Smooth muscle cell (in vitro differentiated cells): ENCODE results near the gene GHRL. TPM values are rescaled to one million over a fixed set of nuclear protein-coding genes. Genes with fewer than 3 reads are reported as not detected.

Experiments
- DNase-seq: peaks from one replicate; lab custom pipeline; 2025; ENCODE audit not compliant: unreplicated experiment; lab: John Stamatoyannopoulos, UW
- H2AFZ ChIP-seq: fragments of 200-600 bp; sonication (generic); 2 replicates; pipeline ENCODE4 v1.6.0; 2016; ENCODE audit warnings: antibody characterized with exemption, low read depth, mild to moderate bottlenecking
- H3F3A ChIP-seq: fragments of 200-600 bp; sonication (generic); 2 replicates; pipeline ENCODE4 v1.6.0; 2017; ENCODE audit warnings: antibody characterized with exemption, low read depth
- H3K27ac ChIP-seq: fragments of 200-600 bp; sonication (generic); 2 replicates; pipeline ENCODE4 v1.5.1; 2016; ENCODE audit warnings: low read depth, mild to moderate bottlenecking
- H3K27me3 ChIP-seq: fragments of 200-600 bp; sonication (generic); 2 replicates; pipeline ENCODE4 v1.6.1; 2016; ENCODE audit warnings: low read depth, mild to moderate bottlenecking
- H3K36me3 ChIP-seq: fragments of 200-600 bp; sonication (generic); 2 replicates; pipeline ENCODE4 v1.5.1; 2016; ENCODE audit warnings: low read depth
- H3K4me1 ChIP-seq: fragments of 200-600 bp; sonication (generic); 2 replicates; pipeline ENCODE4 v1.5.1; 2016; ENCODE audit warnings: low read depth
- H3K4me2 ChIP-seq: fragments of 200-600 bp; sonication (generic); 2 replicates; pipeline ENCODE4 v1.6.0; 2016; ENCODE audit warnings: mild to moderate bottlenecking
- H3K4me3 ChIP-seq: fragments of 200-600 bp; sonication (generic); 2 replicates; pipeline ENCODE4 v1.5.1; 2016; ENCODE audit warnings: mild to moderate bottlenecking
- H3K79me2 ChIP-seq: fragments of 200-600 bp; sonication (generic); 2 replicates; pipeline ENCODE4 v1.6.0; 2016; ENCODE audit warnings: low read depth, mild to moderate bottlenecking
- H3K9ac ChIP-seq: fragments of 200-600 bp; sonication (generic); 2 replicates; pipeline ENCODE4 v1.6.0; 2016; ENCODE audit warnings: low read depth
- H3K9me3 ChIP-seq: fragments of 200-600 bp; sonication (generic); replicated peaks from 2 replicates; pipeline ENCODE4 v1.5.1; 2016; ENCODE audit warnings: low read depth
- H4K20me1 ChIP-seq: fragments of 200-600 bp; sonication (generic); 2 replicates; pipeline ENCODE4 v1.6.0; 2016; ENCODE audit warnings: low read depth
- WGBS: methylation state at CpG from one replicate; pipeline ENCODE4 v1.1.7; 2016; ENCODE audit warnings: low lambda C conversion rate; 5-methylcytosine and 5-hydroxymethylcytosine counted together
- polyA plus RNA-seq: library from polyadenylated mRNA; unstranded; fragments of >200 nt; fragmentation: Nextera tagmentation; extraction: Ambion mirVana; gene quantifications from 2 replicates; pipeline ENCODE4 v1.2.1, GENCODE V29; 2016
- total RNA-seq: library from RNA; depleted of rRNA; stranded (reverse); fragments of >200 nt; gene quantifications from 2 replicates; pipeline ENCODE4 v1.2.3, GENCODE V29; 2014
- TF ChIP-seq, protein P1 (sequence below): fragments of 200-600 bp; sonication (generic); IDR thresholded peaks from 2 replicates; pipeline ENCODE4 v1.5.1; 2017; ENCODE audit warnings: borderline replicate concordance, mild to moderate bottlenecking, antibody characterized with exemption; ENCODE audit not compliant: insufficient read depth, poor library complexity, severe bottlenecking

The GHRL gene, protein sequence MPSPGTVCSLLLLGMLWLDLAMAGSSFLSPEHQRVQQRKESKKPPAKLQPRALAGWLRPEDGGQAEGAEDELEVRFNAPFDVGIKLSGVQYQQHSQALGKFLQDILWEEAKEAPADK
- total RNA-seq, result not detected in 2 replicates
- polyA plus RNA-seq, result 0.45 and 0.76 TPM in 2 replicates

DNA sequence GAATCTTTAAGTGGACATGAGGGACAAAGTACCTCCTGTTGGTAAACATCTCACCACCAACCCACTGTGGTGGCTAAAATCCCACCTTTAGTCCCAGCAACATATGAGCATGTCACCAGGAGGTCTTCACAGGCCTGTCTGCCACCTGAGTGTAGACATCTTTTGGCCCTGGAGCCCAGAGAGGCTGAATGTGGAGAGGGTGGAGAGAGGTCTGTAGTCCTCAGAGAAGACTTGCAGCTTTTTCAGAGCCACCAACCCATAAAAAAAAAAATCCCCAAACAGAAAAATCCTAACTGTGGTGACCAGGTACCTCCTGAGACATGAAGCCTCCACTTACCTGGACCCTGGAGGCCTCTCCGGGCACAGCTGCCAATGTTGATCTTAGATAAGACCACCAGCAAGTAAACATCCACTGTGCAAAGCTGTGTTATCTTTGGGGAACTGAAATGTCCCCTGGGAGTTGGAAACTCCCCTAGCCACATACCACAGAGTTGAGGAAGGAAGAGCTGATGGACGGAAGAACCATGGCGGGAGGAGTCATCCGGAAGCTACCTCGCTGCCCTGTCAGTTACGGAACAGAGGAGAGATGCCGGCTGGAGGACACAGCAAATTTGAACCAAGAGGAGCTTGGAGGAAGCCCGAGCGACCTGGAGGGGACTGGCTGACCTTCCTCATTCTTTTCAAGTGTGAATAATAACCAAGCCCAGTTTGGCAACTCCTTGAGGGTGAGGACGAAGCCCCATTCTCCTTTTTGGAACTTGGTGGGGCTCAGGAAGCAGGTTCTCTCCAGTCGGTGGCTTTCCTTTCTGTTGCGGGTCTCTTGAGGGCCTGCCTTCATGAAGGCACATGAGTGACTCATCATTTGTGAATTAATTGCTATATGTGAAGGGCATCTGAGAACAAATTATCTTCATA is at the start of gene GHRL:
GHRL (minus strand) TSS at position 443 of the 915 bp plus-strand sequence. CDS start 2,767 bp downstream, outside the sequence.
- Histone ChIP-seq H3K4me3 (no peak within 1 kb of the TSS), H3K9ac (no peak within 1 kb of the TSS), H3K9me3 (no peaks in the 10 kb centered on the region), H2AFZ (no peak within 1 kb of the TSS), H3K27ac (no peak within 1 kb of the TSS), H3K4me1 (no peaks in the 10 kb centered on the region), H3K36me3 (no peaks in the 10 kb centered on the region), H3K27me3 (no peaks in the 10 kb centered on the region), H4K20me1 (no peaks in the 10 kb centered on the region), H3K4me2 (no peak within 1 kb of the TSS), H3F3A (no peaks in the 10 kb centered on the region), H3K79me2 (no peaks in the 10 kb centered on the region)
- TF ChIP-seq, protein P1, sequence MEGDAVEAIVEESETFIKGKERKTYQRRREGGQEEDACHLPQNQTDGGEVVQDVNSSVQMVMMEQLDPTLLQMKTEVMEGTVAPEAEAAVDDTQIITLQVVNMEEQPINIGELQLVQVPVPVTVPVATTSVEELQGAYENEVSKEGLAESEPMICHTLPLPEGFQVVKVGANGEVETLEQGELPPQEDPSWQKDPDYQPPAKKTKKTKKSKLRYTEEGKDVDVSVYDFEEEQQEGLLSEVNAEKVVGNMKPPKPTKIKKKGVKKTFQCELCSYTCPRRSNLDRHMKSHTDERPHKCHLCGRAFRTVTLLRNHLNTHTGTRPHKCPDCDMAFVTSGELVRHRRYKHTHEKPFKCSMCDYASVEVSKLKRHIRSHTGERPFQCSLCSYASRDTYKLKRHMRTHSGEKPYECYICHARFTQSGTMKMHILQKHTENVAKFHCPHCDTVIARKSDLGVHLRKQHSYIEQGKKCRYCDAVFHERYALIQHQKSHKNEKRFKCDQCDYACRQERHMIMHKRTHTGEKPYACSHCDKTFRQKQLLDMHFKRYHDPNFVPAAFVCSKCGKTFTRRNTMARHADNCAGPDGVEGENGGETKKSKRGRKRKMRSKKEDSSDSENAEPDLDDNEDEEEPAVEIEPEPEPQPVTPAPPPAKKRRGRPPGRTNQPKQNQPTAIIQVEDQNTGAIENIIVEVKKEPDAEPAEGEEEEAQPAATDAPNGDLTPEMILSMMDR, result no peak
- WGBS, result 97% methylated on average over 12 of the region's 12 CpGs
- no peak for DNase-seq

DNA sequence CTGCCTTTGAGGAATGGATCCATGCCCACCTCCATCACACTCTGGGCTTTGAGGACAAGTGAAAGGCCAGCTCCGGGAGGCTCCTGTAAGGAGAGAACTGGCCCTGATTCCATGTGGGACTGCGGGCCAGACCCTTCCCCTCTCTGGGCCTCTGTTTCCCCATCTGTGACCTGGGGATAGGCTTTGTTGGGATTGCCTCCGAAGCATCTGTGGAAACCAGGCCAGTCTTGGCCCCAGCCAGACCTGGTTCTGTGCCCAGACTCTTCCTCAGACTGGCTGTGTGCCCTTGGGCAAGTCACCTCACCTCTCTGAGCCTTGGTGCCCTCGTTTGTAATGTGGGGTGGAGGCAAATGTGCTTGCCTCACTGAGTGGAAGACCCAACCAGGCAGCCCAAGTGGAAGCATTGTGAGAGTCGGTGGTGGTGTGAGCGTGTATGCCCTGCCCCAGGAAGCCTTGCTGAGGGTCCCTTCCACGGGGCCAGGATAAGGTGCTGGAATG is 49.2 kb upstream of the GHRL start:
- TF ChIP-seq, protein P1, result no peak
- H3K79me2 ChIP-seq, result no peaks in the 10 kb centered on the region
- H3F3A ChIP-seq, result no peaks in the 10 kb centered on the region
- H2AFZ ChIP-seq, result no peak overlapping the region
- peaks cover 8% of the 10 kb centered on the region for H3K4me1 ChIP-seq
- no peaks in the 10 kb centered on the region for H3K27me3 ChIP-seq
- H3K36me3 ChIP-seq, result no peaks in the 10 kb centered on the region
- H4K20me1 ChIP-seq, result no peaks in the 10 kb centered on the region
- H3K9me3 ChIP-seq, result no peaks in the 10 kb centered on the region
- DNase-seq, result no peak
- 75% methylated on average over 7 of the region's 7 CpGs for WGBS
- H3K4me2 ChIP-seq, result no peak overlapping the region
- no peak overlapping the region for H3K9ac ChIP-seq
- no peak overlapping the region for H3K4me3 ChIP-seq
- no peak overlapping the region for H3K27ac ChIP-seq

DNA sequence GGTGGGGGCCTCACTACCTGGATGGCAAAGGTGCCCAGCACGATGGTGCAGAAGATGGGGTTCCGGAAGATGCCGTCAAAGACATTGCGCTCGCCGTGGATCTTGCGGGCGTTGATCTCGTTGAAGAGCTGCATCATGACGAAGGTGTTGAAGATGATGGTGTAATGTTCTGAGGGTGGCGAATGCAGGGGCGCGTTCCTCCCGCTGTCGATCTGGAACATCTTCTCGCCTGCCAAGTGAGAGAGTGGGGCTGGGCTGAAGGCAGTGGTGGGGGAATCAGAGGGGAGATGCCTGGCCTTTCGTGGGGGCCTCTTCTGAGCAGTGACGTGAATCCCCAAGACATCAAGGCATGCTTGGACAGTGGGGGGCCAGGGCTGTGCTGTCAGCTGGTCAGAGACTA is 47.7 kb upstream of the GHRL start:
- 96% methylated on average over 18 of the region's 18 CpGs for WGBS
- no peaks in the 10 kb centered on the region for H4K20me1 ChIP-seq
- no peak overlapping the region for H3K9ac ChIP-seq
- no peaks in the 10 kb centered on the region for H3F3A ChIP-seq
- H3K27me3 ChIP-seq, result no peaks in the 10 kb centered on the region
- no peak overlapping the region for H3K4me2 ChIP-seq
- TF ChIP-seq, protein P1, result no peak
- H3K27ac ChIP-seq, result no peak overlapping the region
- H3K79me2 ChIP-seq, result no peaks in the 10 kb centered on the region
- H3K36me3 ChIP-seq, result no peaks in the 10 kb centered on the region
- H3K4me1 ChIP-seq, result peaks cover 8% of the 10 kb centered on the region
- DNase-seq, result no peak
- no peak overlapping the region for H3K4me3 ChIP-seq
- H3K9me3 ChIP-seq, result no peaks in the 10 kb centered on the region
- no peak overlapping the region for H2AFZ ChIP-seq
